Measurements from ENCODE around the gene RPL38.
A peak's percentile ranks its signal among the peaks of the same experiment; 100 is the strongest.
"Not testable (repeated sequence)": the region's sequence is repeated elsewhere in the genome, so short reads cannot be mapped to it uniquely, and the experiment has no call there.

The RPL38 gene

DNA sequence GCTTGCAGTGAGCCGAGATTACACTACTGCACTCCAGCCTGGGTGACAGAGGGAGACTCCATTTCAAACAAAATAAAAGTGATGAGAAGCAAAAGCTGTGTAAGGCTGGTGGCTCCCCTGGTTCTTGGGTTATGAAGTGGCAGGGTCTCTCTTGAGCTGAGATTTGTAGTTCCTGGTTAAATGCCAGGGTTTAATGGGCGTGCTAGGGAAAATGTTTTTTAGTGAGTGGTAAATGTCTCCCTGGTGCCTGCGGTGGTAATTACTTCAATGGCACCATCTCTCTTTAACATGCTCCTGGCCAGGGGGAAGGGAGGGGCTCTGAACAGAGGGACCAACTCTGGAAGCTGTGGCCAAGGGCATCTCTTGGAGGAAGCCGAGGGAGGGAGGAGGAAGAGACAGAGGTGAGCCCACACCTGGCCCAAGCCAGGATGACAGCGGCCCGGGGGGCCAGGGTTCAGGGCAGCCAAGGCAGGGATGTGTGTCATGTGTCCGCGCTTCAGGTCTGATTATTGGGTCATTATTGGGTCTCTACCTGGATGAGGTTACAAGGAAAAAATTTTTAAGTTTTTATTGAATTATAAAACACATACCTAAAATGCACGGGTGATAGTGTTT, 17.8 kb upstream of the RPL38 start:
- DNase-seq, result no peak

DNA sequence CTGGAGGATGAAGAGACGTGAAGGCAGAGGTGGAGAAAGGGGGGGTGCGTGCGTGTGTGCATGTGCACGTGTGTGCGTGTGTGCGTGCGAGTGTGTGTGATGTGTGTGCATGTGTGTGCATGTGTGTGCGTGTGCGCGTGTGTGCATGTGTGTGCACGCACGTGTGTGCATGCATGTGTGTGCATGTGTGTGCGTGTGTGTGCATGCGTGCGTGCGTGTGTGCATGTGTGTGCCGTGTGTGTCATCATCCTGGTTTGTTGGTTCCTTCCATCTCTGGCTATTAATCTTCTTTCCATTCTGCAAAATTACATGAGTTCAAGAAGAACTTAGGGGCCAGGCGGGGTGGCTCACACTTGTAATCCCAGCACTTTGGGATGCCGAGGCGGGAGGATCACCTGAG, 17.0 kb upstream of the RPL38 start:
- no peak for DNase-seq

DNA sequence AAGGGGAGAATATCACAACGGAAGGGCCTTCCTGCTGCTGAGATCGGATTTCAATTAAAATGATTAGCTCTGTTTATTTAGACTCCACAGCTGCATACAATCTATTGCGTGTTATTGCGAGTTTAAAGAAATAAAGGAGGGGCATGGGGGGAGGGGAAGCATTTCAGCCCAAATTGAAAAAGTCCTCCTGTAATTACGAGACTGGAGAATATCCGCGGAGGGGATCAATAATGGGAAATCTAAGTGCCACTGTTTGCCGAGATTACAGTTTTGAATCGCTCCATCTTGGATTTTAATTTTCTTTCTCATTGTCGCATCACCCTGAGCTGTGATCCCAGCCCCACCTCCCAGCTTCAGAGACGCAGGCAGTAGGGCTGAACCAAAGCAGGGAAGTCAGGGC, 15.7 kb upstream of the RPL38 start:
- no peak for DNase-seq

DNA sequence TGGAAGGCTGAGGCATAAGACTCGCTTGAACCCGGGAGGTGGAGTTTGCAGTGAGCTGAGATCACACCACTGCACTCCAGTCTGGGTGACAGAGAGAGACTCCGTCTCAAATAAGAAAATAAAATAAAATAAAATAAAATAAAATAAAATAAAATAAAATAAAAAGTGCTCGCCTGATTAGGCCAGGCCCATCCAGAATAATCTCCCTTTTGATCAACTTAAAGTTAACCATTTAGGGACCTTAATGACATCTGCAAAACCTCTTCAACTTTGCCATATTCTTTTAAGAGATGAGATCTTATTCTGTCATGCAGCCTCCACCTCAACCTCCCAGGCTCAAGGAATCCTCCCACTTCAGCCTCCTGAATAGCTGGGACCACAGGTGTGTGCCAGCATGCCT, 14.8 kb upstream of the RPL38 start:
- not testable (repeated sequence) for DNase-seq

- no peak for DNase-seq
Observed at GRCh38 chr17:74190154-74190553, 13.3 kb upstream of the RPL38 start.

DNA sequence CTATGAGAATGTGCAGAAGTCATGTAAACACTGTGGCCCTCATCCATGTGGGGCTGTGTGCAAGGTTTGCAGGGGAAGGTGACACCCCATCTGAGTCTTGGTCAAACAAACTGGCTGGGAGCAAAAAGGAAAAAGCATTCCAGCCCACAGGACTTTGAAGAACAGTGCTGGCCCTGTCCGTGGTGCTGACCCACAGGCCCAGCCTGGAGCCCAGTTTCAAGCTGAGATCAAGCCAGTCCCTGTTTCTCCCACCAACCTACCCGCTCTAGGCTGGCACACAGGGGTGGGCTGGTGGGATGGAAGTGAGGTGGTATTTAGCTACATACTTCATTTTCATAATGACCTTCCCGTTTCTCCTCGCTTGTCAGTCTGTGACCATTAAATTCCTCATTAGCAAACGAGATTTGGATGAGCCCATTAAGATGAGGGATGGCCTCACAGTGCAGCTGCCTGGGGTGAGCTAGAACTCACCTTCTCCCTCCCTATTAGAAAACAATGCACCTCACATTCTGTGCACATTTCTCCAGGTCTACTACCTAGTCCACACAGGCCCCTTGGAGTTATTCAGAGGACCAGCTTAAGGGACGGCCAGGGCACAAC, 12.6 kb upstream of the RPL38 start:
- no peak for DNase-seq

DNA sequence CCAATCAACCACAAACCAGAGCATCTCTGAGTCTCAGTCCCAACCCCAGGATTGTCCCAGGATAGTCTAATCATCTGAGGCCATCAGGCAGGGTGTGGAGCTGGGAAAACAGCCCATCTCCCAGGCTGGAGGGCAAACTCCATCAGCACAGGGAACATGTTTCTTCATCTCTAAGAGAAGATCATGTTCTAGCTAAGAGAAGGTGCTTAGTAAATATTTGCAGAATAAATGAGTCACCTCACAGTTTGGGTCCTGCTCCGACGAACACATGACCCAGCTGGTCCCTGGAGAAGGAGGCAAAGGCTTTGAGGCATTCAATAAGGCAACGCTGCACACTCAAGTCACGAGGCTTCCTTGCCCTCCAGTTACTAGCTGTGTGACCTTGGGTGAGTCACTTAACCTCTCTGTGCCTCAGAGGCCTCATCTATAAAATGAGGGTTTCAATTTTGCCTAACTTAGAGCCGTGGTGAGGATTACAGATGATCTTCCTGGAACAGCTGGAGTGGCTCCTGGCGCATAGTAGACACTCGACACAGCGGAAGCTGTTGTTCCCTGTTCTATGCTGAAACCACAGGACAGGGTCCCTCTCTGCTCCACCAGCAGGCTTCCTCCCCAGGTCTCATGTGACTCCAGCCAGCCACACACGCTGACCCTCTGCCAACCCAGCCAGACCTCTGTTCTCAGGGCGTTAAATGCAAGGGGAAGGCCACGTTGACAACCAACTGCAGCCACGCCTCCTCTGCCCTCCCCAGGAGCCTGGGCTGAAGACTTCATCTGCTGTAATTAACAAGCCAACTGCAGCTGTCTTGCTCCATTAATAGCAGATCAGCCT, 10.3 kb upstream of the RPL38 start:
- DNase-seq, result no peak

GRCh38 chr17:74194682-74195081, 8.8 kb upstream of the RPL38 start:
- no peak for DNase-seq

DNA sequence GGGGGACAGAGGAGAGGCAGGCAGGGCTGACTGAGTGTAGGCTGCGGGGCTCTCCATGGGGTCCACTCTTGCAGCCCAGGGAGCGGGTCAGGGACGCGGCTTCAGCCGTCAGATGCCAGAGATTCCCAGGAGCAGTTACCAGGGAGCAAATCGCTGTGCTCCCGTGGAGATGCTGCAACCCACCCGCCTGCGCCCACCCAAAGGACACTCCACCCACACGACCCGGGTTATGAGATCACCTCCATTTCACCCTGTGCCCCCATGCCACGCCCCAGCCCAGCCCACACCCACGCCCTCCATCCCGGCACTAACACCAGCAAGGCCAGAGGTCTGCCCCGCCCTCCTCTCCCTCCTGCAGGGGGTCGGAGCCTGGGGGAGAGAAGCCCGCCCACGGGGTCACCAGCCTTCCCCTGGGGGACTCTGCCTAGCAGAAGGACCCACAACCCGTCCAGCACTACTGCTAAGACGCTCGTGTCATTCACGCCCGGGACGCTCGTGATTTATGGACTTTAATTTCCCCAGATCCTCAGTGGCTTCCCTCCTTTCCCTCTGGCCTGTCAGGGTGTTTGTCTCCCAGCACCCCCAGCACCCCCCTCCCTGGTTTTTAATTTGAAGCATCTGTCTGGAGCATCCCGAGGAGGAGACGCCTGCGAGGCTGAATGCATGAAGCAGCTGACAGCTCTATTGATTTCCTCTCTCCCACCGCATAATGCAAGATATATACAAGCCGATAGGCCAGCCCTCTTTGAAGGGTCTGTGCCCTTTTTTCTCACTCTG, 6.7 kb upstream of the RPL38 start:
- DNase-seq, result no peak

DNA sequence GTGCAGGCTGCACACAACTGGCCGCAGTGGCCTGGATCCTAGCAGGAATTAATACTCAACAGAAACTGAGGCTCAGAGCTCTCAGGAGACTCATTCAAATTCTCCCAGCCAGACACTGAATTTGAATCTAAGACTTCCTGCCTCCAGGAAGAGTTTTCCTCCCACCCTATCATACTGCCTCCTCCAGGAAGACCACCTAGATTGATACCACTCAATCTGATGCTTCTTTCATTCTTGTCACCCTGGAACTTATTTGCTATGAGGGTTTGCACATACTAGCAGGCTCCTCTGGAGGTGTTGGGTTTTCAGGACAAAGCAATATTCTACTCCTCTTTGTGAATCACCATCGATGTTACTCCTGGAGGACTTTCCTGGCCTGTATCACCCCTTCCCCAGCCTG, 5.7 kb upstream of the RPL38 start:
- DNase-seq, result no peak

- no peak for DNase-seq
Observed at GRCh38 chr17:74198694-74199093, 4.8 kb upstream of the RPL38 start.

- DNase-seq, result peak; percentile 69
Observed at GRCh38 chr17:74199306-74200092, 4.0 kb upstream of the RPL38 start.

DNA sequence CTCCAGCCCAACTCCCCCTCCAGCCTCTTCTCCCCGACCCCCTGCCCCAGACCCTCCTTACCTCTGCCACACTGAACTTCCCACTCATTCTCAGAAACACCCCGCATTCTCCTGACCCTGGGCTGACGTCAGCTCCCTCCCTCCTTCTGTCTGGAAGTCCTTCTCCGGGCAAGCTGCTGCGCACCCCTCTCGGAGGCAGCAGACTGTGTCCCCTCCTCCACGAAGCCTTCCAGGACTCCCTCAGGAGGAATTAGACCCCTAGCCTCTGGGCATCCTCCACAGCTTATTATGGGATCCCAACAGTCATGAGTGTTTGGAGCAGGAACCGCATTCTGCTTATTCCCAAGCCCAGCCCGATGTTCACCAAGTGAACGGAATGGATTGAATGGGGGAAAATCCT, 3.4 kb upstream of the RPL38 start:
- DNase-seq, result no peak

DNA sequence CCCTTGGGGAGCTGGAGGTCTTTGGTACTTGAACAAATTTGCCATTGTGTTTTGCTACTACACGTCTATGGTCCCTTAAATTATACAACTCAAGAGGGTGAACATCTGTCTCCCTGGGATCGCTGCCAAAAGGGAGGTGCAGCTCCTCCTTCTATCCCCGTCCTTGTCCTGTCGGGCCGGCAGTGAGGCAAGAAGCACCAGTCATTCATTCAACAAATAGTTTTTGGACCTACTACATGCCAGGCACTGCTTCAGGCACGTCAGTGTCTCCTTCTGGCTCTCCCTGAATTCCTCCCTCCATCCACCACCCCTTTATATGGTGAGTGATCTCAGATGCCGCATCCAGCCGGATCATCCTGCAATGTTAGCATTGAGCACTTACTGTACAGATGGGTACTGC, 2.2 kb upstream of the RPL38 start:
- no peak for DNase-seq

- no peak for DNase-seq
Observed at GRCh38 chr17:74201948-74202347, 1.5 kb upstream of the RPL38 start.

- DNase-seq, result no peak
Observed at GRCh38 chr17:74202938-74203337, 540 bp upstream of the RPL38 start.

- DNase-seq, result no peak
Observed at GRCh38 chr17:74204474-74204873, 996 bp downstream of the RPL38 start.

DNA sequence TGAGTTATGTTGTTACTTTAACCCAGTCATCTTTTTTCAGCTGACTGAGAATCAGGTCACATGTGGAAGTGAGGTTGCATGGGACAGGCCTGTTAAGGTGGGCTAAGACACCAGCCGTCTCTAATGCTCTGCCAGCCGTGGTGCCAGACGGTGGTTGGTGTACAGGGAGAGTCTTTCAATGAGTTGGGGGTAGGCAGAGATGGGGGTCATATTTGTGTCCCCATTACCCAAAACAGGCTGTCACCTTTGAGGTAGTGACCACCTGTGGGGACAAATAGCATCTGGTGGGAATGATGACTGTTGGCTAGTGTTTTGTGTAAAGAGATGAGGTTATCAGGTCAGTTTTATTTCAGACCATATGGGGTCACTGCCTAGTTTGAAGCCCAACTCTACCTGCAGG, 1.8 kb downstream of the RPL38 start:
- no peak for DNase-seq

DNA sequence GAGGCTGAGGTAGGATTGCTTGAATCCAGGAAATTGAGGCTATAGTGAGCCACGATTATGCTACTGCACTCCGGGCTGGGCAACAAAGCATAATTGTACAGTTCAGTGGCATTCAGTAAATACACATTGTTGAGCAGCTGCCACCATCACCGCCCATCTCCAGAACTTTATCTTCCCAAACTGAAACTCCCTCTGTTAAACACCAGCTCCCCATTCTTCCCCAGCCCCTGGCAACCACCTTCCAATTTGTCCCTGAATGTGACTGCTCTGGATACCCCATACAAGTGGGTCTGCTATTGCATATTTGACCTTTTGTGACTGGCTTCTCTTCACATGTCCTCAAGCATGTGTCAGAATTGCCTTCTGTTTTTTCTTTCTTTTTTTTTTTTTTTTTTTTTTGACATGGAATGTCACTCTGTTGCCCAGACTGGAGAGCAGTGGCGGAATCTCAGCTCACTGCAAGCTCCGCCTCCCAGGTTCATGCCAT, 2.9 kb downstream of the RPL38 start:
- DNase-seq, result no peak

- DNase-seq, result peak; percentile 83
Observed at GRCh38 chr17:74210191-74211140, 7.0 kb downstream of the RPL38 start.

All from stimulated activated CD4-positive, alpha-beta T cell treated with anti-CD3 and anti-CD28 coated beads, Interleukin-4, amount 100 ng/mL, for 24 hours (primary cell).